GM23338 (cell line): ENCODE measurements around the gene C11orf65. TPM values are rescaled to one million over a fixed set of nuclear protein-coding genes. Genes with fewer than 3 reads are reported as not detected.

ENCODE experiments used
- ATAC-seq: fragments of 200-7000 bp; cut with Tn5 transposase; 3 replicates; pipeline ENCODE4 v1.9.1; 2020
- DNase-seq: peaks from one replicate; pipeline ENCODE4 v3.0.0-alpha.2; 2015; ENCODE audit warnings: low spot score
- H2AFZ ChIP-seq: fragments of 200-600 bp; sonication (generic); 2 replicates; pipeline ENCODE4 v1.8.0; 2016; ENCODE audit warnings: antibody characterized with exemption, mild to moderate bottlenecking, moderate library complexity
- H3F3A ChIP-seq: fragments of 200-600 bp; sonication (generic); replicated peaks from 2 replicates; pipeline ENCODE4 v1.8.0; 2017; ENCODE audit warnings: antibody characterized with exemption, mixed run types, low read depth
- H3K27ac ChIP-seq: fragments of 200-600 bp; sonication (generic); 2 replicates; pipeline ENCODE4 v1.6.1; 2016; ENCODE audit warnings: low read depth
- H3K27me3 ChIP-seq: fragments of 200-600 bp; sonication (generic); 2 replicates; pipeline ENCODE4 v1.8.0; 2016; ENCODE audit warnings: mild to moderate bottlenecking, mixed run types, moderate library complexity; ENCODE audit not compliant: insufficient read depth
- H3K36me3 ChIP-seq: fragments of 200-600 bp; sonication (generic); 2 replicates; pipeline ENCODE4 v1.8.0; 2016; ENCODE audit warnings: mild to moderate bottlenecking; ENCODE audit not compliant: insufficient read depth
- H3K4me1 ChIP-seq: fragments of 200-600 bp; sonication (generic); 2 replicates; pipeline ENCODE4 v1.8.0; 2016; ENCODE audit warnings: mild to moderate bottlenecking, moderate library complexity; ENCODE audit not compliant: insufficient read depth
- H3K4me2 ChIP-seq: fragments of 200-600 bp; sonication (generic); 2 replicates; pipeline ENCODE4 v1.7.1; 2017; ENCODE audit warnings: mixed run types
- H3K4me3 ChIP-seq: fragments of 200-600 bp; sonication (generic); 2 replicates; pipeline ENCODE4 v1.6.1; 2016; ENCODE audit warnings: mixed run types
- H3K79me2 ChIP-seq: fragments of 200-600 bp; sonication (generic); replicated peaks from 2 replicates; pipeline ENCODE4 v1.8.0; 2017; ENCODE audit warnings: mild to moderate bottlenecking; ENCODE audit not compliant: insufficient read depth
- H3K9me2 ChIP-seq: fragments of 200-600 bp; sonication (generic); 2 replicates; pipeline ENCODE4 v1.8.0; 2017; ENCODE audit not compliant: insufficient read depth
- H4K20me1 ChIP-seq: fragments of 200-600 bp; sonication (generic); replicated peaks from 2 replicates; pipeline ENCODE4 v1.8.0; 2017; ENCODE audit warnings: mild to moderate bottlenecking; ENCODE audit not compliant: insufficient read depth
- H3K27ac Mint-ChIP-seq: 2 replicates; pipeline ENCODE4 v1.8.0; 2020; ENCODE audit warnings: inconsistent platforms, mild to moderate bottlenecking, moderate library complexity, mixed read lengths
- H3K27me3 Mint-ChIP-seq: 3 replicates; pipeline ENCODE4 v1.8.0; 2022; ENCODE audit warnings: low read depth, mild to moderate bottlenecking, moderate library complexity, mixed read lengths, inconsistent platforms; ENCODE audit not compliant: insufficient read depth, poor library complexity
- H3K36me3 Mint-ChIP-seq: 3 replicates; pipeline ENCODE4 v1.8.0; 2021; ENCODE audit warnings: low read depth, mild to moderate bottlenecking, inconsistent platforms, moderate library complexity, mixed read lengths
- H3K4me1 Mint-ChIP-seq: 3 replicates; pipeline ENCODE4 v1.8.0; 2020; ENCODE audit warnings: mild to moderate bottlenecking, inconsistent platforms, mixed read lengths
- H3K4me3 Mint-ChIP-seq: 3 replicates; pipeline ENCODE4 v1.8.0; 2021; ENCODE audit warnings: moderate library complexity, mild to moderate bottlenecking, inconsistent platforms, mixed read lengths
- H3K9me3 Mint-ChIP-seq: 3 replicates; pipeline ENCODE4 v1.8.0; 2020; ENCODE audit warnings: moderate library complexity, mild to moderate bottlenecking, inconsistent platforms, mixed read lengths
- CREB1 ChIP-seq: fragments of 250-450 bp; sonication (Bioruptor Pico); IDR thresholded peaks from 2 replicates; pipeline ENCODE4 v1.5.0; 2020; ENCODE audit warnings: low read depth, mild to moderate bottlenecking, moderate library complexity
- EZH2 ChIP-seq: fragments of 200-600 bp; sonication (generic); IDR thresholded peaks from one replicate; pipeline ENCODE4 v1.8.0; 2017; ENCODE audit warnings: antibody characterized with exemption, mild to moderate bottlenecking, low read depth; ENCODE audit not compliant: unreplicated experiment
- EZH2phosphoT487 ChIP-seq: fragments of 200-600 bp; sonication (generic); IDR thresholded peaks from one replicate; pipeline ENCODE4 v1.8.1; 2018; ENCODE audit warnings: antibody characterized with exemption; ENCODE audit not compliant: unreplicated experiment
- POLR2AphosphoS5 ChIP-seq: IDR thresholded peaks from 2 replicates; pipeline ENCODE4 v1.6.1; 2016; ENCODE audit warnings: antibody characterized with exemption, low read depth
- ZNF114 ChIP-seq: fragments of 250-450 bp; sonication (Bioruptor Pico); IDR thresholded peaks from 2 replicates; pipeline ENCODE4 v1.5.0; 2020; ENCODE audit warnings: mild to moderate bottlenecking, moderate library complexity
- ZNF331 ChIP-seq: fragments of 250-450 bp; sonication (Bioruptor Pico); IDR thresholded peaks from 2 replicates; pipeline ENCODE4 v1.5.0; 2020; ENCODE audit warnings: low read depth, mild to moderate bottlenecking, moderate library complexity
- polyA plus RNA-seq: library from polyadenylated mRNA; unstranded; fragments of >200 nt; fragmentation: Nextera tagmentation; extraction: Ambion mirVana; gene quantifications from 2 replicates; pipeline ENCODE4 v1.2.1, GENCODE V29; 2016
- total RNA-seq: library from RNA; depleted of rRNA; stranded (reverse); fragments of >200 nt; shearing (Covaris generic); gene quantifications from 2 replicates; pipeline ENCODE4 v1.2.3, GENCODE V29; 2014
- TF ChIP-seq, protein P1 (sequence below): fragments of 250-450 bp; sonication (Bioruptor Pico); IDR thresholded peaks from 2 replicates; pipeline ENCODE4 v1.5.0; 2020; ENCODE audit warnings: mild to moderate bottlenecking, moderate library complexity
- TF ChIP-seq, protein P2 (sequence below): IDR thresholded peaks from 2 replicates; pipeline ENCODE4 v1.6.1; 2016; ENCODE audit warnings: antibody characterized with exemption
- TF ChIP-seq, protein P3 (sequence below), 2 experiments: fragments of 200-600 bp in 1 of 2; sonication (generic) in 1 of 2; conservative IDR thresholded peaks; 2 replicates each; pipeline versions ENCODE4 v1.5.1 to v1.6.1; 2016 to 2017; ENCODE audit warnings: antibody characterized with exemption in 2 of 2, low read depth in 2 of 2, mild to moderate bottlenecking in 2 of 2, moderate library complexity in 1 of 2

C11orf65 gene
- total and polyA plus RNA-seq, 2 experiments from 2014 or later: 0.21 to 1.7 TPM

- Mint-ChIP-seq H3K4me3 (no peak overlapping the region), H3K4me1 (peaks cover 12% of the 10 kb centered on the region; the same call in 2 of the 3 replicates), H3K27ac (no peak overlapping the region), H3K27me3 (peaks cover 17% of the 10 kb centered on the region), H3K36me3 (no peaks in the 10 kb centered on the region), H3K9me3 (no peaks in the 10 kb centered on the region)
- H2AFZ ChIP-seq: no peak overlapping the region
- H3K27me3 ChIP-seq: peaks cover 4% of the 10 kb centered on the region; the same call in 1 of the 2 replicates
- TF ChIP-seq, protein P1, sequence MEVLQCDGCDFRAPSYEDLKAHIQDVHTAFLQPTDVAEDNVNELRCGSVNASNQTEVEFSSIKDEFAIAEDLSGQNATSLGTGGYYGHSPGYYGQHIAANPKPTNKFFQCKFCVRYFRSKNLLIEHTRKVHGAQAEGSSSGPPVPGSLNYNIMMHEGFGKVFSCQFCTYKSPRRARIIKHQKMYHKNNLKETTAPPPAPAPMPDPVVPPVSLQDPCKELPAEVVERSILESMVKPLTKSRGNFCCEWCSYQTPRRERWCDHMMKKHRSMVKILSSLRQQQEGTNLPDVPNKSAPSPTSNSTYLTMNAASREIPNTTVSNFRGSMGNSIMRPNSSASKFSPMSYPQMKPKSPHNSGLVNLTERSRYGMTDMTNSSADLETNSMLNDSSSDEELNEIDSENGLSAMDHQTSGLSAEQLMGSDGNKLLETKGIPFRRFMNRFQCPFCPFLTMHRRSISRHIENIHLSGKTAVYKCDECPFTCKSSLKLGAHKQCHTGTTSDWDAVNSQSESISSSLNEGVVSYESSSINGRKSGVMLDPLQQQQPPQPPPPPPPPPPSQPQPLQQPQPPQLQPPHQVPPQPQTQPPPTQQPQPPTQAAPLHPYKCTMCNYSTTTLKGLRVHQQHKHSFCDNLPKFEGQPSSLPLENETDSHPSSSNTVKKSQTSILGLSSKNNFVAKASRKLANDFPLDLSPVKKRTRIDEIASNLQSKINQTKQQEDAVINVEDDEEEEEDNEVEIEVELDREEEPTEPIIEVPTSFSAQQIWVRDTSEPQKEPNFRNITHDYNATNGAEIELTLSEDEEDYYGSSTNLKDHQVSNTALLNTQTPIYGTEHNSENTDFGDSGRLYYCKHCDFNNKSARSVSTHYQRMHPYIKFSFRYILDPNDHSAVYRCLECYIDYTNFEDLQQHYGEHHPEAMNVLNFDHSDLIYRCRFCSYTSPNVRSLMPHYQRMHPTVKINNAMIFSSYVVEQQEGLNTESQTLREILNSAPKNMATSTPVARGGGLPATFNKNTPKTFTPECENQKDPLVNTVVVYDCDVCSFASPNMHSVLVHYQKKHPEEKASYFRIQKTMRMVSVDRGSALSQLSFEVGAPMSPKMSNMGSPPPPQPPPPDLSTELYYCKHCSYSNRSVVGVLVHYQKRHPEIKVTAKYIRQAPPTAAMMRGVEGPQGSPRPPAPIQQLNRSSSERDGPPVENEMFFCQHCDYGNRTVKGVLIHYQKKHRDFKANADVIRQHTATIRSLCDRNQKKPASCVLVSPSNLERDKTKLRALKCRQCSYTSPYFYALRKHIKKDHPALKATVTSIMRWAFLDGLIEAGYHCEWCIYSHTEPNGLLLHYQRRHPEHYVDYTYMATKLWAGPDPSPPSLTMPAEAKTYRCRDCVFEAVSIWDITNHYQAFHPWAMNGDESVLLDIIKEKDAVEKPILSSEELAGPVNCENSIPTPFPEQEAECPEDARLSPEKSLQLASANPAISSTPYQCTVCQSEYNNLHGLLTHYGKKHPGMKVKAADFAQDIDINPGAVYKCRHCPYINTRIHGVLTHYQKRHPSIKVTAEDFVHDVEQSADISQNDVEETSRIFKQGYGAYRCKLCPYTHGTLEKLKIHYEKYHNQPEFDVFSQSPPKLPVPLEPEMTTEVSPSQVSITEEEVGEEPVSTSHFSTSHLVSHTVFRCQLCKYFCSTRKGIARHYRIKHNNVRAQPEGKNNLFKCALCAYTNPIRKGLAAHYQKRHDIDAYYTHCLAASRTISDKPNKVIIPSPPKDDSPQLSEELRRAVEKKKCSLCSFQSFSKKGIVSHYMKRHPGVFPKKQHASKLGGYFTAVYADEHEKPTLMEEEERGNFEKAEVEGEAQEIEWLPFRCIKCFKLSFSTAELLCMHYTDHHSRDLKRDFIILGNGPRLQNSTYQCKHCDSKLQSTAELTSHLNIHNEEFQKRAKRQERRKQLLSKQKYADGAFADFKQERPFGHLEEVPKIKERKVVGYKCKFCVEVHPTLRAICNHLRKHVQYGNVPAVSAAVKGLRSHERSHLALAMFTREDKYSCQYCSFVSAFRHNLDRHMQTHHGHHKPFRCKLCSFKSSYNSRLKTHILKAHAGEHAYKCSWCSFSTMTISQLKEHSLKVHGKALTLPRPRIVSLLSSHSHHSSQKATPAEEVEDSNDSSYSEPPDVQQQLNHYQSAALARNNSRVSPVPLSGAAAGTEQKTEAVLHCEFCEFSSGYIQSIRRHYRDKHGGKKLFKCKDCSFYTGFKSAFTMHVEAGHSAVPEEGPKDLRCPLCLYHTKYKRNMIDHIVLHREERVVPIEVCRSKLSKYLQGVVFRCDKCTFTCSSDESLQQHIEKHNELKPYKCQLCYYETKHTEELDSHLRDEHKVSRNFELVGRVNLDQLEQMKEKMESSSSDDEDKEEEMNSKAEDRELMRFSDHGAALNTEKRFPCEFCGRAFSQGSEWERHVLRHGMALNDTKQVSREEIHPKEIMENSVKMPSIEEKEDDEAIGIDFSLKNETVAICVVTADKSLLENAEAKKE (CRISPR knock-in tag): no peak
- TF ChIP-seq POLR2AphosphoS5 (no peak), ZNF114 (CRISPR knock-in tag) (no peak), ZNF331 (CRISPR knock-in tag) (no peak), EZH2 (no peak), EZH2phosphoT487 (no peak), CREB1 (no peak)
- TF ChIP-seq, protein P2, sequence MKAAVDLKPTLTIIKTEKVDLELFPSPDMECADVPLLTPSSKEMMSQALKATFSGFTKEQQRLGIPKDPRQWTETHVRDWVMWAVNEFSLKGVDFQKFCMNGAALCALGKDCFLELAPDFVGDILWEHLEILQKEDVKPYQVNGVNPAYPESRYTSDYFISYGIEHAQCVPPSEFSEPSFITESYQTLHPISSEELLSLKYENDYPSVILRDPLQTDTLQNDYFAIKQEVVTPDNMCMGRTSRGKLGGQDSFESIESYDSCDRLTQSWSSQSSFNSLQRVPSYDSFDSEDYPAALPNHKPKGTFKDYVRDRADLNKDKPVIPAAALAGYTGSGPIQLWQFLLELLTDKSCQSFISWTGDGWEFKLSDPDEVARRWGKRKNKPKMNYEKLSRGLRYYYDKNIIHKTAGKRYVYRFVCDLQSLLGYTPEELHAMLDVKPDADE: no peak
- TF ChIP-seq, protein P3, sequence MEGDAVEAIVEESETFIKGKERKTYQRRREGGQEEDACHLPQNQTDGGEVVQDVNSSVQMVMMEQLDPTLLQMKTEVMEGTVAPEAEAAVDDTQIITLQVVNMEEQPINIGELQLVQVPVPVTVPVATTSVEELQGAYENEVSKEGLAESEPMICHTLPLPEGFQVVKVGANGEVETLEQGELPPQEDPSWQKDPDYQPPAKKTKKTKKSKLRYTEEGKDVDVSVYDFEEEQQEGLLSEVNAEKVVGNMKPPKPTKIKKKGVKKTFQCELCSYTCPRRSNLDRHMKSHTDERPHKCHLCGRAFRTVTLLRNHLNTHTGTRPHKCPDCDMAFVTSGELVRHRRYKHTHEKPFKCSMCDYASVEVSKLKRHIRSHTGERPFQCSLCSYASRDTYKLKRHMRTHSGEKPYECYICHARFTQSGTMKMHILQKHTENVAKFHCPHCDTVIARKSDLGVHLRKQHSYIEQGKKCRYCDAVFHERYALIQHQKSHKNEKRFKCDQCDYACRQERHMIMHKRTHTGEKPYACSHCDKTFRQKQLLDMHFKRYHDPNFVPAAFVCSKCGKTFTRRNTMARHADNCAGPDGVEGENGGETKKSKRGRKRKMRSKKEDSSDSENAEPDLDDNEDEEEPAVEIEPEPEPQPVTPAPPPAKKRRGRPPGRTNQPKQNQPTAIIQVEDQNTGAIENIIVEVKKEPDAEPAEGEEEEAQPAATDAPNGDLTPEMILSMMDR (conservative IDR thresholded peaks at IDR 0.05; ENCODE audit: low read depth in 2 of 2): no peak
- no peak for ATAC-seq
- H3F3A ChIP-seq: 0 out of 2 replicates have a peak, but pooled peaks cover 4% of the 10 kb centered on the region
- no peak overlapping the region for H3K4me2 ChIP-seq
- no peak overlapping the region for H3K4me3 ChIP-seq
- no peaks in the 10 kb centered on the region for H3K9me2 ChIP-seq
- no peaks in the 10 kb centered on the region for H3K79me2 ChIP-seq
- no peak overlapping the region for H3K27ac ChIP-seq
- H4K20me1 ChIP-seq: no peaks in the 10 kb centered on the region
- no peaks in the 10 kb centered on the region for H3K36me3 ChIP-seq
- DNase-seq: no peak
- peaks cover 9% of the 10 kb centered on the region for H3K4me1 ChIP-seq
Measured at GRCh38 chr11:108495326-108495725, 28.0 kb upstream of the C11orf65 start.
